Globus pallidus (tissue), 1 donor: ENCODE results near the gene EGLN2.
"Not testable (repeated sequence)": the region's sequence is repeated elsewhere in the genome, so short reads cannot be mapped to it uniquely, and the experiment has no call there.

Experiments used
- DNase-seq: peaks from one replicate; pipeline ENCODE4 v3.0.0-alpha.2; 2015; ENCODE audit warnings: low spot score

The EGLN2 gene

GRCh38 chr19:40819479-40820234 lies 20.7 kb downstream of the EGLN2 start:
- not testable (repeated sequence) for DNase-seq

GRCh38 chr19:40822161-40822560 lies 23.2 kb downstream of the EGLN2 start:
- DNase-seq, result no peak

GRCh38 chr19:40822704-40823553 lies 23.9 kb downstream of the EGLN2 start:
- peak; percentile 34 for DNase-seq

GRCh38 chr19:40824916-40825315 lies 25.9 kb downstream of the EGLN2 start:
- not testable (repeated sequence) for DNase-seq

GRCh38 chr19:40825460-40826095 lies 26.6 kb downstream of the EGLN2 start:
- DNase-seq, result not testable (repeated sequence)

GRCh38 chr19:40826312-40826698 lies 27.3 kb downstream of the EGLN2 start:
- not testable (repeated sequence) for DNase-seq

GRCh38 chr19:40826699-40827385 lies 27.9 kb downstream of the EGLN2 start:
- peak; percentile 67 for DNase-seq

- DNase-seq, result no peak
Observed at GRCh38 chr19:40827386-40828247, 28.6 kb downstream of the EGLN2 start.

GRCh38 chr19:40829205-40829604 lies 30.2 kb downstream of the EGLN2 start:
- DNase-seq, result no peak

GRCh38 chr19:40830741-40831140 lies 31.8 kb downstream of the EGLN2 start:
- not testable (repeated sequence) for DNase-seq

- no peak for DNase-seq
Observed at GRCh38 chr19:40831502-40832430, 32.8 kb downstream of the EGLN2 start.

GRCh38 chr19:40832431-40832790 lies 33.4 kb downstream of the EGLN2 start:
- DNase-seq, result not testable (repeated sequence)

GRCh38 chr19:40833728-40834533 lies 34.9 kb downstream of the EGLN2 start:
- DNase-seq, result not testable (repeated sequence)

- DNase-seq, result no peak
Observed at GRCh38 chr19:40836754-40837429, 37.9 kb downstream of the EGLN2 start.

- DNase-seq, result not testable (repeated sequence)
Observed at GRCh38 chr19:40838477-40838876, 39.5 kb downstream of the EGLN2 start.

GRCh38 chr19:40842012-40842411 lies 43.0 kb downstream of the EGLN2 start:
- not testable (repeated sequence) for DNase-seq

GRCh38 chr19:40842997-40843652 lies 44.1 kb downstream of the EGLN2 start:
- DNase-seq, result not testable (repeated sequence)

GRCh38 chr19:40843653-40844052 lies 44.7 kb downstream of the EGLN2 start:
- not testable (repeated sequence) for DNase-seq
